Measurements from ENCODE around the gene LMO7.

LMO7 gene

GRCh38 chr13:75802161-75802560 is 166.0 kb downstream of the LMO7 start:
- H3K4me2 ChIP-seq (ENCODE audit: low read length), result no peak overlapping the region
- no peaks in the 10 kb centered on the region for H3K79me2 ChIP-seq (ENCODE audit: insufficient read depth, low read length)
- no peak overlapping the region for H2AFZ ChIP-seq (ENCODE audit: low read length)
- no peak overlapping the region for H3K9ac ChIP-seq (ENCODE audit: low read length)
- no peaks in the 10 kb centered on the region for H3F3A ChIP-seq (ENCODE audit: insufficient read depth, low read length)
- no peaks in the 10 kb centered on the region for H4K20me1 ChIP-seq (ENCODE audit: insufficient read depth, low read length)
- no peaks in the 10 kb centered on the region for H3K9me3 ChIP-seq (ENCODE audit: low read length)
- peaks cover 10% of the 10 kb centered on the region for H3K4me1 ChIP-seq (ENCODE audit: insufficient read depth, low read length, severe bottlenecking)
- H3K27ac ChIP-seq (ENCODE audit: low read depth, low read length, poor library complexity, severe bottlenecking), result no peak overlapping the region
- no peaks in the 10 kb centered on the region for H3K27me3 ChIP-seq (ENCODE audit: insufficient read depth, low read length)
- TF ChIP-seq CTCF (IDR thresholded peaks at IDR 0.05; ENCODE audit: low read length) (no peak), EZH2 (IDR thresholded peaks at IDR 0.05; ENCODE audit: borderline replicate concordance, low read length) (no peak)
- H3K36me3 ChIP-seq (ENCODE audit: insufficient read depth, low read length), result peaks cover 68% of the 10 kb centered on the region; the same call in 1 of the 2 replicates
- H3K4me3 ChIP-seq (ENCODE audit: low read depth, low read length, poor library complexity, severe bottlenecking), result no peak overlapping the region
- no peaks in the 10 kb centered on the region for H3K9me2 ChIP-seq (ENCODE audit: low read depth, low read length)

- no peaks in the 10 kb centered on the region for H3K9me3 ChIP-seq (ENCODE audit: low read length)
- no peak overlapping the region for H3K4me2 ChIP-seq (ENCODE audit: low read length)
- H3K4me1 ChIP-seq (ENCODE audit: insufficient read depth, low read length, severe bottlenecking), result peaks cover 10% of the 10 kb centered on the region
- H3K9ac ChIP-seq (ENCODE audit: low read length), result no peak overlapping the region
- H3K27me3 ChIP-seq (ENCODE audit: insufficient read depth, low read length), result no peaks in the 10 kb centered on the region
- H3K79me2 ChIP-seq (ENCODE audit: insufficient read depth, low read length), result no peaks in the 10 kb centered on the region
- no peak overlapping the region for H3K4me3 ChIP-seq (ENCODE audit: low read depth, low read length, poor library complexity, severe bottlenecking)
- no peaks in the 10 kb centered on the region for H3K9me2 ChIP-seq (ENCODE audit: low read depth, low read length)
- H3K27ac ChIP-seq (ENCODE audit: low read depth, low read length, poor library complexity, severe bottlenecking), result no peak overlapping the region
- no peaks in the 10 kb centered on the region for H3F3A ChIP-seq (ENCODE audit: insufficient read depth, low read length)
- no peaks in the 10 kb centered on the region for H4K20me1 ChIP-seq (ENCODE audit: insufficient read depth, low read length)
- TF ChIP-seq EZH2 (IDR thresholded peaks at IDR 0.05; ENCODE audit: borderline replicate concordance, low read length) (no peak), CTCF (IDR thresholded peaks at IDR 0.05; ENCODE audit: low read length) (no peak)
- no peak overlapping the region for H2AFZ ChIP-seq (ENCODE audit: low read length)
- H3K36me3 ChIP-seq (ENCODE audit: insufficient read depth, low read length), result peaks cover 67% of the 10 kb centered on the region; the same call in 1 of the 2 replicates
Observed at GRCh38 chr13:75803164-75803611, 167.1 kb downstream of the LMO7 start.

DNA sequence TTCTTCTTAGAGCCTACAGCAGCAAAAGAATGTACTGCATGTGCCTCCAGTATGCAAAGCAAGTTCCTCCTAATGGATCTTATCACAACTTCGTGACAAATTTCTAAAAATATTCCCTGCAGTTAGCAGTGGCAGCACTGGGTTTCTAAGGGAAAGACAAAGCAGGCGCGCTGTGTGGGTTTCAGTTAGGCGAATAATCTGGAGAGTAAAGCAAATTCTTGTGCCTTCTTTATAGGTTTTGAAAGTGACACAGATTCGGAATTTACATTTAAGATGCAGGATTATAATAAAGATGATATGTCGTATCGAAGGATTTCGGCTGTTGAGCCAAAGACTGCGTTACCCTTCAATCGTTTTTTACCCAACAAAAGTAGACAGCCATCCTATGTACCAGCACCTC is 167.9 kb downstream of the LMO7 start:
- peaks cover 10% of the 10 kb centered on the region for H3K4me1 ChIP-seq (ENCODE audit: insufficient read depth, low read length, severe bottlenecking)
- H3K27me3 ChIP-seq (ENCODE audit: insufficient read depth, low read length), result no peaks in the 10 kb centered on the region
- no peaks in the 10 kb centered on the region for H3K79me2 ChIP-seq (ENCODE audit: insufficient read depth, low read length)
- H4K20me1 ChIP-seq (ENCODE audit: insufficient read depth, low read length), result no peaks in the 10 kb centered on the region
- TF ChIP-seq EZH2 (IDR thresholded peaks at IDR 0.05; ENCODE audit: borderline replicate concordance, low read length) (no peak), CTCF (IDR thresholded peaks at IDR 0.05; ENCODE audit: low read length) (no peak)
- H3F3A ChIP-seq (ENCODE audit: insufficient read depth, low read length), result no peaks in the 10 kb centered on the region
- H3K9me2 ChIP-seq (ENCODE audit: low read depth, low read length), result no peaks in the 10 kb centered on the region
- no peak overlapping the region for H3K27ac ChIP-seq (ENCODE audit: low read depth, low read length, poor library complexity, severe bottlenecking)
- H3K4me3 ChIP-seq (ENCODE audit: low read depth, low read length, poor library complexity, severe bottlenecking), result no peak overlapping the region
- H2AFZ ChIP-seq (ENCODE audit: low read length), result no peak overlapping the region
- peaks cover 63% of the 10 kb centered on the region; the same call in 1 of the 2 replicates for H3K36me3 ChIP-seq (ENCODE audit: insufficient read depth, low read length)
- H3K9me3 ChIP-seq (ENCODE audit: low read length), result no peaks in the 10 kb centered on the region
- H3K4me2 ChIP-seq (ENCODE audit: low read length), result no peak overlapping the region
- no peak overlapping the region for H3K9ac ChIP-seq (ENCODE audit: low read length)
